GM19324 (cell line): ENCODE measurements around the gene MBD3L4.
A peak's percentile ranks its signal among the peaks of the same experiment; 100 is the strongest.
"Not testable (repeated sequence)": the region's sequence is repeated elsewhere in the genome, so short reads cannot be mapped to it uniquely, and the experiment has no call there.

ENCODE experiments used
- ATAC-seq: cut with Tn5 transposase; IDR thresholded peaks from one replicate; pipeline ENCODE4 v1.9.1; 2021; ENCODE audit warnings: mild to moderate bottlenecking, moderate library complexity; ENCODE audit not compliant: unreplicated experiment, low FRiP score

Gene MBD3L4

DNA sequence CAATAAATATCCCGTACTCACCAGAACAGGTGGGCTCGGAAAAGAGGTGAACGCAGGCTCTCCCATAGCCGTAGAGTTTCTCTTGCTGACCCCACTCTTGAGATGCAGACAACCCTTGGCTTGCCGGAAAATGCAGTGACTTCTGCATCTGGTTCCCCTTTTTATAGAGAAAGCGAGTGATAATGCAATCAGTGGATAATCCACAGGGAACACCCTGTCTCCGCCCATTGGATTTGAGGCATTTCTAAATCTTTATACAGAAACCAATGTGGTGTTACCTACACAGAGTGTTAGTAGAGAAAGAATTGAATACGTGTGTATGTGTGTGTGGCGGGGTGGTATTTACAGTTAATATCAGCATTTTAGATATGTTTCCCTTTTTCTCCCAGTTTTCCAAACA, at the start of gene MBD3L4:
TSS of gene MBD3L4 (minus strand) at position 101 of the 400 bp plus-strand sequence. CDS start at position 66, 35 bp downstream.
- ATAC-seq, result not testable (repeated sequence)

DNA sequence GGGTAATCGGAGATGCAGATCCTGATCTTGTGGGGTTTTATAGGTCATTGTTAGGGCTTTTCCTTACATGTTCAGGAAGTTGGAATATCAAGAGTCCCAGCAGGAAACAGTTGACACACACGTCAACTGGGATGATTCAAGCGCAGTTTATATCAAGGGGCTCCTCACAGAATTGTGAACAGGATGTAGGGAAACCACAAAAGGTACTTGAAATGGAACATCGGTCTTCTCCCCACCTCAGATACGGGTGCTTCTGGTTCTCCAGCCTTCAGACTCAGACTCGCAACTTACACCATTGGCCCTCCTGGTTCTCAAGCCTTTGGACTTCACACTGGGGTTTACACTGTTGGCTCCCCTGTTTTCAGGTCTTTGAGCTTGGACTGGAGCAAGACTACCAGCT, 49.0 kb upstream of the MBD3L4 start:
- ATAC-seq, result no peak

DNA sequence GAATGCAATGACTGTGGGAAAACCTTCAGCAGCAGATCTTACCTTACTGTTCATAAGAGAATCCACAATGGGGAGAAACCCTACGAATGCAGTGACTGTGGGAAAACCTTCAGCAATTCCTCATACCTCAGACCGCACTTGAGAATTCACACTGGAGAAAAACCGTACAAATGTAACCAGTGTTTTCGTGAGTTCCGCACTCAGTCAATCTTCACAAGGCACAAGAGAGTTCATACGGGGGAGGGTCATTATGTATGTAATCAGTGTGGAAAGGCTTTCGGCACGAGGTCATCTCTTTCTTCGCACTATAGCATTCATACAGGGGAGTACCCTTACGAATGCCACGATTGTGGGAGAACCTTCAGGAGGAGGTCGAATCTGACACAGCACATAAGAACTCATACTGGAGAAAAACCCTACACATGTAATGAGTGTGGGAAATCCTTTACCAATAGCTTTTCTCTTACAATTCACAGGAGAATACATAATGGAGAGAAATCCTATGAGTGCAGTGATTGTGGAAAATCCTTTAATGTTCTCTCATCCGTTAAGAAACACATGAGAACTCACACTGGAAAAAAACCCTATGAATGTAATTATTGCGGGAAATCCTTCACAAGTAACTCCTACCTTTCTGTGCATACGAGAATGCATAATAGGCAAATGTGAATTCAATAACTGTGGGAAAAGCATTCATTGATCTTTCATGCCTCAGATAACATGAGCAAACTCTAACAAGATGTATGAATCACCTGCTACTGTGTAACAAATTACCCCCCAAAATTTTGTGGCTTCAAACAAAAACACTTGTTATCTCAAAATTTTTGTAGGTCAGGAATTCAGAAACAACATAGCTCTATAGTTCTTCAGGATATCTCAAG, 43.3 kb upstream of the MBD3L4 start:
- no peak for ATAC-seq

DNA sequence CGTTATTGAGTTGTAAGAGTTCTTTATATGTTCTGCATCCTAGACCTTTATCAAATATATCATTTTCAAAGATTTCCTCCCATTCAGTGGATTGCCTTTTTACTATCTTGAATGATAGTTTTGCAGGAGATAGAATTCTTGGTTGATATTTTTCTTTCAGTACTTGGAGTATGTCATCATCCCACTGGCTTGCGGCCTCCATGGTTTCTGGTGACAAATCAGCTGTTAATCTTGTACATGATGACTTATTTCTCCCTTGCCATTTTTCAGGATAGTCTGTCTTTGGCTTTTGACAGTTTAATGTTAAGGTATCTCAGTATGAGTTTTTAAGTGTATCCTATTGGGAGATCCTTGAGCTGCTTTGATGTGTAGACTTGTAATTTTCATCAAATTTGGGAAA, 38.0 kb upstream of the MBD3L4 start:
- no peak for ATAC-seq

DNA sequence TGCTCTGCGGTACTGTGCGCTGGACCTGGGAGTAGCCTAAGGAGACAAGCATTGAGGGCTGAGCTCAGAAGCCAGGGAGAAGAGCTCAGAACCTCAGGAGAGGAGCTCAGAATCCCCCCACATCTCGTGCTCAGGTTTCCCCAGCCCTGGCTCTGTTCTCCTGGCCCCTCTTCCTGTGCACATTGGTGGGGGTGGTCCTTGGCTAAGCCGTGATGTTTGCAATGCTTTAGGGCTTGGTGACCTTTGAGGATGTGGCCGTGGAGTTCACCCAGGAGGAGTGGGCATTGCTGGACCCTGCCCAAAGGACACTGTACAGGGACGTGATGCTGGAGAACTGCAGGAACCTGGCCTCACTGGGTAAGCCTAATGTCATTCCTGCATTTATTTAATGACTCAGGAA, 36.2 kb upstream of the MBD3L4 start:
- ATAC-seq, result no peak

DNA sequence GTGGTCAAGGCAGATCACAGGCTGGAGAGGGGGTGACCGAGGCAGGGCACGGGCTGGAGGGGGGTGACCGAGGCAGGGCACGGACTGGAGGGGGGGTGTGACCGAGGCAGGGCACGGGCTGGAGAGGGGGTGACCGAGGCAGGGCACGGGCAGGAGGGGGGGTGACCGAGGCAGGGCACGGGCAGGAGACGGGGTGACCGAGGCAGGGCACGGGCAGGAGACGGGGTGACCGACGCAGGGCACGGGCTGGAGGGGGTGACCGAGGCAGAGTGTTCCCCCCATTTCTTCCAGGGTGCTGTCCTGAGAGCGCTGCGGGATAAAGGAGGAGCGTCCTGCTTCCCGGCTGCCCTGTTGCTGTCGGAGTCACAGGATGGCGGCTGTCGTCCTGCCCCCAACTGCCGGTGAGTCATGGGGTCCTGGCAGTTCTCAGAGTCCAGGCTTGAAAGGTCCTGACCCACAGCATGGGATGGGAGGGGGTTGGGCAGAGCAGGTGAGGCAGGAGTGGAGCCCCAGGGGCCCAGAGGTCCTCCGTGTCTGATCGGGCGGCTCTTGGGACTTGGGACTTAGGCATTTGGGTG, 34.8 kb upstream of the MBD3L4 start:
- no peak for ATAC-seq

DNA sequence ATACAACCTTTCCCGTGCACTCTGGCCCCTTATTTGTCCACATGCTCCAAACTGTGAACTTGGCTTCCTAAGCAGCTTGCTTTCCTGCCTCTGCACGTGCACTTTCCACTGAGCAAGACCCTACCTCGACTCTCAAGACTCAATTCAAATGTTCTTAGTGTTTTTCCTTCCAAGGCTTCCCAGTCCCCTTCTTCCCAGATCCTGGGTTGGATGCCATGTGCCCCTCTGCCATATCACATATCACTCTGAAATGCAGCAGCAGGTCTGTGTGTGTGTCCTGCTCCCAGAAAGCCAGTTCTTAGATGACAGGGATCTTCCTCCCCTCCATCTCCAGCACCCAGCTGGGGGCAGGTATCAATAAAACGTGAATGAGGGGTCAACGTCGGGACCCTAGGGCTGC, 32.6 kb upstream of the MBD3L4 start:
- ATAC-seq, result no peak

DNA sequence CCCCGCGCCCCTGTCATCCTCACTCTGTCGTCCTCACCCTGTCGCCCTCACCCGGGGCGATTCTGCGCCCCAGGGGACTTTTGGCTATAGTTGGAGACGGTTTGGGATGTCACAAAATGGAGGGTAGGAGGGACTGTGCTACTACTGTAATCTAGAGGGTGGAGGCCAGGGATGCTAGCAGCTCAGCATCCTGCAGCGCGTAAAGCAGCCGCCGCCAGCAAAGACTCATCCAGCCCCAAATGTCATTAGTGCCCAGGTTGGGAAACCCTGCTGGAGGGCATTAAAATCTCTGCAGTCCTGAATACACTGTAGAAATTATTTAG, 29.9 kb upstream of the MBD3L4 start:
- ATAC-seq, result no peak

DNA sequence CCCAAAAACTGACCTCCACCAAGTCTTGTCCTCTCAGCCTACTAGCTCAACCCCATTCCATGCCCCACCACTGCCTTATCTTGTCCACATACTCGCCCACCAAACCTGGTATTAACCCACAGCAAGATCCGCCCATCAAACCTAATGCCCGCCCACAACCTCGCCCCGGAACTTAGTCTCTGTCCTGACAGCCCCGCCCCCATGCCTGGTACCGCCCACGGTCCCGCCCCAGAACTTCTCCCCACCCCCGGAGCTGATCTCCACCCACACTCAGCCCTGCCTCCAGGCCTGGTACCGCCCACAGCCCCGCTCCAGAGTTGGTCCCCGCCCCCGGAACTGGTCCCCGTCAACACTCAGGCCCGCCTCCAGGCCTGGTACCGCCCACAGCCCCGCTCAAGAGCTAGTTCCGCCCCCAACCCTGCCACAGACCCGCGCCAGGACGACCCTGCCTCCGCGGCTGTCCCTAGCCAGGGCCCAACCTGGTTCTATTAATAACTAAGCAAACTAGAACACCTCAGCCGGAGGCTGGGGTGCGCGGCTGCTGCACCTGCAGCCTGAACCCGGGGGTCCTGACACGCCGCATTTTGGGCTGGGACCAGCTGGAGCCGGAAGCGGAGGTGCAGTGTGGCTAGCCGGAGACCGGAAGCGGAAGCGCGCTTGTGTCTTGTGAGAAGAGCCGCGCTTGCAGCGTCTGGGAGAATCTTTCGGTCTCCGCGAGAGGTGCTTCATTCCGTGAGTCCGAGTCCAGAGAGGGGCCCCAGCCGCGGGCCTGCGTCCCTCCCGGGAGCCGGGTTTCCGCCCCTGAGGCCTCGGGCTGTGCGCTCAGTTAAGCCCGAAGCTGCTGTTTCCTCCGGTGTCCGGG, 29.3 kb upstream of the MBD3L4 start, which contains the start of gene ZNF557:
TSS of gene ZNF557 (plus strand) at position 662 of the 862 bp plus-strand sequence. CDS start 5,372 bp downstream, outside the sequence.
- peak; percentile 95 for ATAC-seq

DNA sequence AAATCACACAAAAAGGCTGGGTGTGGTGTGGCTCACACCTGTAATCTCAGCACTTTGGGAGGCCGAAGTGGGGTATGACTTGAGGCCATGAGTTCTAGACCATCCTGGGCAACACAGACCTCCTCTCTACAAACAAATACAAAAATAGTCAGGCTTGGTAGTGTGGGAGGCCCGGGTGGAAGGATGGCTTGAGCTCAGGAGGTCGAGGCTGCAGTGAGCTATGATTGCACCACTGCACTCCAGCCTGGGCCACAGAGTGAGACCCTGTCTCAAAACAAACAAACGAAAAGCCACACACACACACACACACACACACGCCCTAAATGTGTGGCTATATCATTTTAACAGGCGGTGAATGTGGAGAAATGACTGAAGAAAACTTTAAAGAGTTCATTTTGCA, 28.6 kb upstream of the MBD3L4 start:
- ATAC-seq, result no peak

DNA sequence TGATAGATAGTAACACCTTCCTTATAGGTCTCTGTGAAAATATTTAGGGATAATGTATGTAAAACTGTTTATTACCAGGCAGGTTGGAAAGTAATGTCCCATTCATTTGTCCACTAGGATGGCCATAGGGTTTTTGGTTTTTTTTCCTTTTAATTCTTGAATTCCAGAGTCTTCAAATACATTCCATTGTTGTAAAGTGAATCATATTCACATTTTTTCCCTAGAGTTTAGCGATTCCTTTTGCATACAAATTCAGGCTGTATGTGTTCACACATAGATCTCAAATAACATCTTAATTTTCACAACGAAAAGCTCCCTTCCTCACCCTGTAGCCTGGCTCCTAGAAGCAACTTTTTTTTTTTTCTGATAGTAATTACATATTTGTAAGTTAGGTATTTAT, 27.7 kb upstream of the MBD3L4 start:
- no peak for ATAC-seq

DNA sequence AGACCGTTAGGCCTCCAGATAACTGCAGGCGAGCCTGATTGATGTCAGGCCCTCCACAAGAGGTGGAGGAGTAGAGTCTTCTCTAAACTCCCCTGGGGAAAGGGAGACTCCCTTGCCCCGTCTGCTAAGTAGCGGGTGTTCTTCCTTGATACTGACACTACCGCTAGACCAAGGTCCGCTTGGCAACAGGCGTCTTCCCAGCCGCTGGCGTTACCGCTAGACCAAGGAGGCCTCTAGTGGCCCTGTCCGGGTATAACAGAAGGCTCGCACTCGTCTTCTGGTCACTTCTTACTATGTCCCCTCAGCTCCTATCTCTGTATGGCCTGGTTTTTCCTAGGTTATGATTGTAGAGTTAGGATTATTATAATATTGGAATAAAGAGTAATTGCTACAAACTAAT, 27.1 kb upstream of the MBD3L4 start:
- not testable (repeated sequence) for ATAC-seq

DNA sequence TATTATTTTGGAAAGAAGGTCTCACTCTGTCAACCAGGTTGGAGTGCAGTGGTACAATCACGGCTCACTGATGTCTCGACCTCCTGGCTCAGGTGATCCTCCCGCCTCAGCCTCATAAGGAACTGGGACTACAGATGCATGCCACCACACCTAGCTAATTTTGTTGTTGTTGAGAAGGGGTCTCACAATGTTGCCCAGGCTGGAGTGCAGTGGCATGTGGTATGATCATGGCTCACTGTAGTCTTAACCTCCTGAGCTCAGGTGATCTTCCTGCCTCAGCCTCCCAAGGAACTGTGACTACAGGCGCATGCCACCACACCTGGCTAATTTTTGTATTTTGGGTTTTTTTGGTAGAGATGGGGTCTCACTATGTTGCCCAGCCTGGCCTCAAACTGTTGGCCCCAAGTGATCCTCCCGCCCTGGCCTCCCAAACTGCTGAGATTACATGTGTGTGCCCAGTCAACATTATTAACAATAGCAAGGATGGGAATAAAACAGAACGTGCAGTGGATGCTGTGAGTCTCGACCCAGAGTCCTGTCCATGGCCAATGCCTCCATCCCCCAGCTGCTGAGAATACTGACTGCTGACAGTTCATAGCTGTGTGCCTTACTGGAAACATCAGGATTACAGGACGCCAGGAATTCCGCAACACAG, 23.9 kb upstream of the MBD3L4 start:
- no peak for ATAC-seq

DNA sequence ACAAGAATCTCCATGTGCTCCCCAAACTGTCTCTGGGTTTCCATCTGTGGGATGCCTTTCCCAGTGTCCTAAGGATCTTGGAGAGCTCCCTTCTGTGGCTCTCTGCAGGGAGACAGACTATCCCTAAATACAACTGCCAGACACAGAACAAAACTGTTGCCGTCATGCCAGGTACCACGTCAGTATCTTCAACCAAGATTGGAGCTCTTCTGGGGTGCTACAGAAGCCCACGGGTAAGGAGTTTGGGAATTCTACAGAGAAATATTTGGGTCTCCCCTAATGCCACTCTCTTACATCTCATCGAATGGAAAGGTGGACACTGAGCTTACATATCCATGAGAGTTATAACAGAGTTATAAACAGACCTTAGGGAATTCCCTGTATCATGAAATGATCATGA, 23.4 kb upstream of the MBD3L4 start:
- ATAC-seq, result no peak

DNA sequence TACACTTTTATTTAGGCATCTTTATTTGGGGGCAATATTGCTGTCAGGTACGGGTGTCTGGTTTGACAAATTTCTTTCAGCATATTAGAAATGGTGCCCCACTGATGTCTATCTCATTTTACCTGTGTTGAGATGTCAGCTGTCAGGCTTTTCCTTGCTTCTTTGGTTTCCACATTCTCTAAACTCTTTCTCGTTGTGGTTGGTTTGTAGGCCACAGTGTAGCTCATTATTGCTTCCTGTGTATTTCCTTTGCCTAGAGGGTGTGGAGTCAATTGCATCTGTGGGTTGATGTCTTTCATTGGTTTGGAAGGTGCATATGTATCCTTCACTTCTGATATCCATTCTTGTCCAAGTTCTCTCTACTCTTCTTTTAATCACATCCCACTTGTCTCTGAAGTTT, 20.0 kb upstream of the MBD3L4 start:
- not testable (repeated sequence) for ATAC-seq

DNA sequence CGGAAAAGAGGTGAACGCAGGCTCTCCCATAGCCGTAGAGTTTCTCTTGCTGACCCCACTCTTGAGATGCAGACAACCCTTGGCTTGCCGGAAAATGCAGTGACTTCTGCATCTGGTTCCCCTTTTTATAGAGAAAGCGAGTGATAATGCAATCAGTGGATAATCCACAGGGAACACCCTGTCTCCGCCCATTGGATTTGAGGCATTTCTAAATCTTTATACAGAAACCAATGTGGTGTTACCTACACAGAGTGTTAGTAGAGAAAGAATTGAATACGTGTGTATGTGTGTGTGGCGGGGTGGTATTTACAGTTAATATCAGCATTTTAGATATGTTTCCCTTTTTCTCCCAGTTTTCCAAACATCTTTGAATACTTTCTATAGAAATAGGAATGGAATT, 18.6 kb upstream of the MBD3L4 start, which contains the start of gene MBD3L3:
TSS of gene MBD3L3 (minus strand) at position 101 of the 400 bp plus-strand sequence. CDS start at position 30, 71 bp downstream.
- ATAC-seq, result not testable (repeated sequence)

DNA sequence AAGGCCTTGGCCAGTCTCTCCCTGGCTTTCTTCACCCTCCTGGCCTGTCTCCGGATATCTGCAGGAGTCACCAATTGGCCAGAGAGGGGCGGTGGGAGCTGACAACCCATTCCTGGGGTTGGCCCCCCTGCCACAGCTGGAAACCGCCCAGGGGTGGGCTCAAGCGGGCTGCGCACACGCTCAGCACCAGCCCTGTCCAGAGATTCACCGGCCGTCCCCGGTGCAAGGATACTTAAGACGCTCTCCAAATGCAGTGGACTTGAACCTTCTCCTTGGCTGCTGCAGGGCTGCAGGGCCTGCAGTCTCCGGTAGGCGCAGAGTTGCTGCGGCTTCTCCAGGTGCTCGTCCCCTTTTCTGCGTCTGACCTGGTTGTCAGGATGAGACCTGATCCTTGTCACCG, 16.4 kb upstream of the MBD3L4 start:
- ATAC-seq, result not testable (repeated sequence)

DNA sequence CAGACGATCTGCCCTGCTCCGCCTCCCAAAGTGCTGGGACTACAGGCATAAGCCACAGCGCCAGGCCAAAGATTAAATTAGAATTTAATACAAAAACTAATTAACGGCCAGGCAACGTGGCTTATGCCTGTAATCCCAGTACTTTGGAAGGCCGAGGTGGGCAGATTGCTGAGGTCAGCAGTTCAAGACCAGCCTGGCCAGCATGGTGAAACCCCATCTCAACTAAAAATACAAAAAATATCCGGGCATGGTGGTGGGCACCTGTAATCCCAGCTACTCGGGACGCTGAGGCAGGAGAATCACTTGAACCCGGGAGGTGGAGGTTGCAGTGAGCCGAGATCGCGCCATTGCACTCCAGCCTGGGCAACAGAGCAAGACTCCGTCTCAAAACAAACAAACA, 15.7 kb upstream of the MBD3L4 start:
- not testable (repeated sequence) for ATAC-seq

DNA sequence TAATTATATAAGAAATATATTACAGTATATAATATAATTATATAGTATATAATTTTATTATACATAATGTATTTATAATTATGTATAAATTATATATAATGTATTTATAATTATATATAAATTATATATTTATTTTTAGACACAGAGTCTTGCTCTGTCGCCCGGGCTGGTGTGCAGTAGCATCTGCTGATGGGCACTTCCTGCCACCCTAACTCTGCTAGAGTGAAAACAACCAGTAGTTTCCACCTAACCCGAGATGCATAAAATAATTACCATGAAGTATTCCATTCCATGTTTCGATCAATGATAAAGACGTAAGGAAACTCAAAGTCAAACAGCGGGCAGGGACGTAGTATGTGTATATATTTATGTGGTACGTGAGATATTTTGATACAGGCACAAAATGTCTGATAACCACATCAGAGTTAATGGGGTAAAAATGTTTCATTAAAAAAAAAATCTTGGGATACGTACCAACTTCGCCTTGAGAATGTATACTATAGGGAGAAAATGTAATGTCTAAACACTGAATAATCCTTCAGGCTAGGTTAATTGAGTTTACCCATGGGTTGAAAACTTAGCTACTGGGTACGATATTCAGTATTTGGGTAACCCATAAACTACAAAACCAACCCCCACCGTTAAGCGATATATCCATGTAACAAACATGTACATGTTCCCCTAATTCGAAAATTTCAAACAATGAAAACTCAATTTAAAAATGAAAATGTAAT, 14.8 kb upstream of the MBD3L4 start:
- ATAC-seq, result not testable (repeated sequence)

DNA sequence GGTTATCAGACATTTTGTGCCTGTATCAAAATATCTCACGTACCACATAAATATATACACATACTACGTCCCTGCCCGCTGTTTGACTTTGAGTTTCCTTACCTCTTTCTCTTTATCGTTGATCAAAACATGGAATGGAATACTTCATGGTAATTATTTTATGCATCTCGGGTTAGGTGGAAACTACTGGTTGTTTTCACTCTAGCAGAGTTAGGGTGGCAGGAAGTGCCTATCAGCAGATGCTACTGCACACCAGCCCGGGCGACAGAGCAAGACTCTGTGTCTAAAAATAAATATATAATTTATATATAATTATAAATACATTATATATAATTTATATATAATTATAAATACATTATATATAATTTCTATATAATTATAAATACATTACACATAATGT, 12.9 kb upstream of the MBD3L4 start:
- ATAC-seq, result not testable (repeated sequence)
